Sigmoid colon (tissue), 7 donors: ENCODE results near the gene OXSR1. TPM values are rescaled to one million over a fixed set of nuclear protein-coding genes. Genes with fewer than 3 reads are reported as not detected.
"Not testable (repeated sequence)": the region's sequence is repeated elsewhere in the genome, so short reads cannot be mapped to it uniquely, and the experiment has no call there.

Experiments
- DNase-seq: peaks from one replicate; pipeline ENCODE4 v3.0.0-alpha.2; 2019
- H3K27ac ChIP-seq, 4 donors: fragments of 200-600 bp; sonication (generic); one replicate each; pipeline ENCODE4 v1.5.1; 2016 to 2019; ENCODE audit warnings: mild to moderate bottlenecking in 1 of 4
- H3K27me3 ChIP-seq, 3 donors: fragments of 200-600 bp; sonication (generic); one replicate each; pipeline ENCODE4 v1.5.1; 2019; ENCODE audit warnings: mild to moderate bottlenecking in 1 of 3
- H3K36me3 ChIP-seq, 4 donors: fragments of 200-600 bp; sonication (generic); one replicate each; pipeline ENCODE4 v1.5.1; 2016 to 2019
- H3K4me1 ChIP-seq, 4 donors: fragments of 200-600 bp; sonication (generic); one replicate each; pipeline ENCODE4 v1.5.1; 2017 to 2019
- H3K4me3 ChIP-seq, 4 donors: fragments of 200-600 bp; sonication (generic); one replicate each; pipeline ENCODE4 v1.5.1; 2017 to 2019; ENCODE audit warnings: mild to moderate bottlenecking in 2 of 4, moderate library complexity in 1 of 4
- H3K9me3 ChIP-seq, 4 donors: fragments of 200-600 bp in 3 of 4; sonication (generic) in 3 of 4; one replicate each; pipeline versions ENCODE4 v1.5.1 to v1.6.1; 2013 to 2019
- CTCF ChIP-seq, 4 experiments: fragments of 450-650 bp in 3 of 4; fragments of 200-600 bp in 1 of 4; IDR thresholded peaks; one replicate each; pipeline ENCODE4 v1.5.1; 2016 to 2019; ENCODE audit warnings: antibody characterized with exemption in 4 of 4, mild to moderate bottlenecking in 3 of 4, moderate library complexity in 2 of 4
- EP300 ChIP-seq, 4 donors: sonication (generic); formaldehyde crosslinking; IDR thresholded peaks; one replicate each; pipeline ENCODE4 v1.6.1; 2017; ENCODE audit warnings: antibody characterized with exemption in 4 of 4
- POLR2A ChIP-seq, 2 donors: fragments of 450-650 bp; IDR thresholded peaks; one replicate each; pipeline ENCODE4 v1.6.1; 2016; ENCODE audit warnings: antibody characterized with exemption in 2 of 2, mild to moderate bottlenecking in 2 of 2, moderate library complexity in 2 of 2
- POLR2AphosphoS5 ChIP-seq, 4 donors: sonication (generic); formaldehyde crosslinking; IDR thresholded peaks; one replicate each; pipeline ENCODE4 v1.6.1; 2017; ENCODE audit warnings: antibody characterized with exemption in 4 of 4
- WGBS, 2 donors: extraction: QIAGEN DNeasy Blood & Tissue Kit; methylation state at CpG; one replicate each; pipeline ENCODE4 v1.1.7; 2013; 5-methylcytosine and 5-hydroxymethylcytosine counted together
- intact Hi-C: fragments of 100-400 bp; cut with DNase I; formaldehyde crosslinking; loops from one replicate; pipeline ENCODE4 v1.15.1; 2023
- polyA plus RNA-seq, 3 donors: library from polyadenylated mRNA; stranded (reverse); fragments of 200-250 nt; gene quantifications; one replicate each; pipeline ENCODE4 v1.2.3, GENCODE V29; 2013
- total RNA-seq, 4 donors: library from RNA; depleted of rRNA; stranded (reverse); fragments of >200 nt; gene quantifications; one replicate each; pipeline ENCODE4 v1.1.0, GENCODE V29; 2016
- donor health status: healthy with polysubstance abuse.
- donor health status: Bipolar disorder and iron deficiency.
- donor health status: healthy.

OXSR1 gene
- total and polyA plus RNA-seq, 7 donors = 13.8 to 28.8 (median 22.9) TPM

- intact Hi-C loops = no loop called here
- no peak overlapping the region for H3K27ac ChIP-seq
- TF ChIP-seq POLR2A (IDR thresholded peaks at IDR 0.05) (no peak), CTCF (IDR thresholded peaks at IDR 0.05) (no peak), POLR2AphosphoS5 (IDR thresholded peaks at IDR 0.05) (no peak), EP300 (IDR thresholded peaks at IDR 0.05) (no peak)
- no peaks in the 10 kb centered on the region for H3K9me3 ChIP-seq
- 80 to 81% methylated on average over 2 of the region's 2 CpGs for WGBS, 2 donors
- H3K4me3 ChIP-seq = no peak overlapping the region
- H3K4me1 ChIP-seq = no peaks in the 10 kb centered on the region
- DNase-seq = no peak
- peaks cover 0 to 71% (median 7%) of the 10 kb centered on the region in 4 donors for H3K36me3 ChIP-seq
- no peaks in the 10 kb centered on the region for H3K27me3 ChIP-seq
Observed at GRCh38 chr3:38227989-38228388, 62.7 kb downstream of the OXSR1 start.

GRCh38 chr3:38229036-38229435 lies 63.7 kb downstream of the OXSR1 start:
- TF ChIP-seq POLR2AphosphoS5 (IDR thresholded peaks at IDR 0.05) (no peak), POLR2A (IDR thresholded peaks at IDR 0.05) (no peak), CTCF (IDR thresholded peaks at IDR 0.05) (no peak), EP300 (IDR thresholded peaks at IDR 0.05) (no peak)
- intact Hi-C loops = no loop called here
- Histone ChIP-seq H3K9me3 (no peaks in the 10 kb centered on the region), H3K4me3 (no peak overlapping the region), H3K4me1 (no peaks in the 10 kb centered on the region), H3K27ac (no peak overlapping the region), H3K27me3 (no peaks in the 10 kb centered on the region), H3K36me3 (peaks cover 0 to 62% (median 4%) of the 10 kb centered on the region in 4 donors)
- 87 to 91% methylated on average over 1 of the region's 1 CpG for whole genome bisulfite sequencing, 2 donors
- DNase-seq = no peak

GRCh38 chr3:38232701-38233100 lies 67.4 kb downstream of the OXSR1 start:
- 87 to 90% methylated on average over 2 of the region's 2 CpGs for WGBS, 2 donors
- DNase-seq = no peak
- no peaks in the 10 kb centered on the region for H3K4me1 ChIP-seq
- intact Hi-C loops = no loop called here
- H3K27ac ChIP-seq = no peak overlapping the region
- no peaks in the 10 kb centered on the region for H3K9me3 ChIP-seq
- H3K4me3 ChIP-seq = no peak overlapping the region
- TF ChIP-seq CTCF (IDR thresholded peaks at IDR 0.05) = no peak
- no peak for TF ChIP-seq POLR2AphosphoS5 (IDR thresholded peaks at IDR 0.05)
- TF ChIP-seq POLR2A (IDR thresholded peaks at IDR 0.05) = no peak
- TF ChIP-seq EP300 (IDR thresholded peaks at IDR 0.05) = no peak
- peaks cover 0 to 44% (median 7%) of the 10 kb centered on the region in 4 donors for H3K36me3 ChIP-seq
- no peaks in the 10 kb centered on the region for H3K27me3 ChIP-seq

GRCh38 chr3:38235466-38235865 lies 70.1 kb downstream of the OXSR1 start:
- Histone ChIP-seq H3K27me3 (no peaks in the 10 kb centered on the region), H3K36me3 (peaks cover 0 to 48% (median 10%) of the 10 kb centered on the region in 4 donors), H3K9me3 (peaks cover 0 to 4% (median 0%) of the 10 kb centered on the region in 4 donors), H3K27ac (no peak overlapping the region), H3K4me1 (no peaks in the 10 kb centered on the region), H3K4me3 (no peak overlapping the region)
- DNase-seq = no peak
- intact Hi-C loops = no loop called here
- no peak for TF ChIP-seq CTCF (IDR thresholded peaks at IDR 0.05)

GRCh38 chr3:38238416-38239008 lies 73.2 kb downstream of the OXSR1 start:
- Histone ChIP-seq H3K4me1 (no peaks in the 10 kb centered on the region), H3K36me3 (peaks cover 0 to 59% (median 10%) of the 10 kb centered on the region in 4 donors), H3K27me3 (no peaks in the 10 kb centered on the region), H3K4me3 (no peak overlapping the region), H3K27ac (no peak overlapping the region), H3K9me3 (peaks cover 0 to 4% (median 0%) of the 10 kb centered on the region in 4 donors)
- intact Hi-C loops = no loop called here
- DNase-seq = no peak
- no peak for TF ChIP-seq CTCF (IDR thresholded peaks at IDR 0.05)
- no peak for TF ChIP-seq POLR2AphosphoS5 (IDR thresholded peaks at IDR 0.05)
- TF ChIP-seq EP300 (IDR thresholded peaks at IDR 0.05) = no peak
- no peak for TF ChIP-seq POLR2A (IDR thresholded peaks at IDR 0.05)
- 95 to 96% methylated on average over 2 of the region's 2 CpGs for WGBS, 2 donors

GRCh38 chr3:38242812-38243211 lies 77.5 kb downstream of the OXSR1 start:
- not testable (repeated sequence) for DNase-seq
- 95 to 99% methylated on average over 4 of the region's 4 CpGs for WGBS, 2 donors
- peaks cover 0 to 54% (median 4%) of the 10 kb centered on the region in 4 donors for H3K36me3 ChIP-seq

More at GRCh38 chr3:38242812-38243211, 77.5 kb downstream of the OXSR1 start:
- not testable (repeated sequence) for H3K4me3 ChIP-seq, H3K27ac ChIP-seq, H3K9me3 ChIP-seq, H3K27me3 ChIP-seq, H3K4me1 ChIP-seq
- intact Hi-C loops = loop anchor here (10.0 kb wide), 1 partner anchor 118 kb away; no protein-coding TSS in a partner anchor
